Measurements from ENCODE around the gene SLC35G3.

SLC35G3 gene

DNA sequence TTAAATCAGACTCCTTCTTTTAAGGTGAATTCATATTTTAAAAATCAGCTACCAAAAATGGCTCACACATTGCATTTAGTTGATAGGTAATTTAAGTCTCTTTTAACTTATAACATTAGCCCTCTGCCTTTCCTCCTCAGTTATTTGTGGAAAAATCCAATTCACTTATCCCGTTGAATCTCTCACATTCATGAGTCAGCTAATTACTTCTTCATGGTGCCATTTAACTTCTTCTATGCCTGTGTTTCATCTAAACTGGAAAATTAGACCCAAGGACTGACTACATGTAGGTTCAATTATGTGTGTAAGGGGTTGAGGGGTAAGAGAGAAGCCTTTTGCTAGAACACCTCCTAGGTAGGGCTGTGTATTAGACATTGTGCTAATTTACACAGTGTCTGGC is 30.2 kb upstream of the SLC35G3 start (continued):
- TF ChIP-seq, protein P1, sequence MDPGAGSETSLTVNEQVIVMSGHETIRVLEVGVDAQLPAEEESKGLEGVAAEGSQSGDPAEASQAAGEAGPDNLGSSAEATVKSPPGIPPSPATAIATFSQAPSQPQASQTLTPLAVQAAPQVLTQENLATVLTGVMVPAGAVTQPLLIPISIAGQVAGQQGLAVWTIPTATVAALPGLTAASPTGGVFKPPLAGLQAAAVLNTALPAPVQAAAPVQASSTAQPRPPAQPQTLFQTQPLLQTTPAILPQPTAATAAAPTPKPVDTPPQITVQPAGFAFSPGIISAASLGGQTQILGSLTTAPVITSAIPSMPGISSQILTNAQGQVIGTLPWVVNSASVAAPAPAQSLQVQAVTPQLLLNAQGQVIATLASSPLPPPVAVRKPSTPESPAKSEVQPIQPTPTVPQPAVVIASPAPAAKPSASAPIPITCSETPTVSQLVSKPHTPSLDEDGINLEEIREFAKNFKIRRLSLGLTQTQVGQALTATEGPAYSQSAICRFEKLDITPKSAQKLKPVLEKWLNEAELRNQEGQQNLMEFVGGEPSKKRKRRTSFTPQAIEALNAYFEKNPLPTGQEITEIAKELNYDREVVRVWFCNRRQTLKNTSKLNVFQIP (CRISPR knock-in tag; IDR thresholded peaks at IDR 0.05; ENCODE audit: borderline replicate concordance, low read depth): no peak

DNA sequence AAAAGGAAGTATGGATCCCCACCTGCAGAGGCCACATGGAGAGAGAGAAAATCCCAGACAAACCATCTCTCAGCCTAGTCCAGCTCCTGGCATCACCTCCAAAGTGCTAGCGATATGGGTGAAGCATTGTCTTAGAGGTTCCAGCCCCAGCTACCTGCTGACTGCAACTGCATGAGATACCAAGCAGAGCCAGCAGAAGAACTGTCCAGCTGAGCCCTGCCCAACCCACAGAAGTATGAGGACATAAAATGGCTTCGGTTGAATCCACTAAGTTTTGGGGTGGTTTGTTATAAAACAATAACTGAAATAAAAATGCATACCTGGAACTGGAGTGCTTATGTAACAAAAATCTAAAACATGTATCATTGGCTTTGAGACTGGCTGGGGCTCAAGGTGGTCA is 28.3 kb upstream of the SLC35G3 start:
- TF ChIP-seq, protein P2, sequence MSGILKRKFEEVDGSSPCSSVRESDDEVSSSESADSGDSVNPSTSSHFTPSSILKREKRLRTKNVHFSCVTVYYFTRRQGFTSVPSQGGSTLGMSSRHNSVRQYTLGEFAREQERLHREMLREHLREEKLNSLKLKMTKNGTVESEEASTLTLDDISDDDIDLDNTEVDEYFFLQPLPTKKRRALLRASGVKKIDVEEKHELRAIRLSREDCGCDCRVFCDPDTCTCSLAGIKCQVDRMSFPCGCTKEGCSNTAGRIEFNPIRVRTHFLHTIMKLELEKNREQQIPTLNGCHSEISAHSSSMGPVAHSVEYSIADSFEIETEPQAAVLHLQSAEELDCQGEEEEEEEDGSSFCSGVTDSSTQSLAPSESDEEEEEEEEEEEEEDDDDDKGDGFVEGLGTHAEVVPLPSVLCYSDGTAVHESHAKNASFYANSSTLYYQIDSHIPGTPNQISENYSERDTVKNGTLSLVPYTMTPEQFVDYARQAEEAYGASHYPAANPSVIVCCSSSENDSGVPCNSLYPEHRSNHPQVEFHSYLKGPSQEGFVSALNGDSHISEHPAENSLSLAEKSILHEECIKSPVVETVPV (CRISPR knock-in tag; IDR thresholded peaks at IDR 0.05): no peak
- no peak for TF ChIP-seq TCF4 (CRISPR knock-in tag; IDR thresholded peaks at IDR 0.05; ENCODE audit: borderline replicate concordance)
- no peak for TF ChIP-seq RARB (CRISPR knock-in tag; IDR thresholded peaks at IDR 0.05)
- no peak for TF ChIP-seq BACH2 (CRISPR knock-in tag; IDR thresholded peaks at IDR 0.05; ENCODE audit: borderline replicate concordance)
- no peak for TF ChIP-seq GLIS3 (CRISPR knock-in tag; IDR thresholded peaks at IDR 0.05)
- TF ChIP-seq ESRRG (CRISPR knock-in tag; IDR thresholded peaks at IDR 0.05): no peak
- TF ChIP-seq CSDC2 (CRISPR knock-in tag; IDR thresholded peaks at IDR 0.05): no peak
- no peak for TF ChIP-seq ARNTL (CRISPR knock-in tag; IDR thresholded peaks at IDR 0.05; ENCODE audit: borderline replicate concordance, low read depth)
- no peak for TF ChIP-seq ZFP3 (CRISPR knock-in tag; IDR thresholded peaks at IDR 0.05)
- TF ChIP-seq PPARA (CRISPR knock-in tag; IDR thresholded peaks at IDR 0.05; ENCODE audit: borderline replicate concordance): no peak
- ATAC-seq: no peak

DNA sequence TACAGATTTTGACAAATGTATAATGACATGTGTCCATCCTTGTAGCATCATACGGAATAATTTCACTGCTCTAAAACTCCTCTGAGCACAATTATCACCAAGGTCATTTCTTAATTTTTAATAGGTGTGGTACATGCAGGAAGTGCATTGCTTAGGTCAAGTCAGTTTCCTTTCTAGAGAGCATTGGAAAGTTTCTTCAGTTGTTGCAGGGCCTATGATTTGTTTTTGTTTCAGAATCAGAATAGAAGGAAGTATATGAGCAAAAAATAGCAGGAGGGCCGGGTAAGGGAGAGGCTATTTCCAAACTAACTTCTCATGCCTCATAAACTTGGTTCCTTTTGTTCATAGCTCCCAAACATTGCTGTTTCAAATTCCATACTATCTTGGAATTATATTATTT is 24.7 kb upstream of the SLC35G3 start:
- no peak for TF ChIP-seq TCF4 (CRISPR knock-in tag; IDR thresholded peaks at IDR 0.05; ENCODE audit: borderline replicate concordance)
- TF ChIP-seq ZNF8 (CRISPR knock-in tag; IDR thresholded peaks at IDR 0.05): no peak
- TF ChIP-seq ZNF70 (CRISPR knock-in tag; IDR thresholded peaks at IDR 0.05): no peak
- TF ChIP-seq RARB (CRISPR knock-in tag; IDR thresholded peaks at IDR 0.05): no peak
- no peak for TF ChIP-seq TOX (CRISPR knock-in tag; IDR thresholded peaks at IDR 0.05; ENCODE audit: borderline replicate concordance)
- TF ChIP-seq, protein P3, sequence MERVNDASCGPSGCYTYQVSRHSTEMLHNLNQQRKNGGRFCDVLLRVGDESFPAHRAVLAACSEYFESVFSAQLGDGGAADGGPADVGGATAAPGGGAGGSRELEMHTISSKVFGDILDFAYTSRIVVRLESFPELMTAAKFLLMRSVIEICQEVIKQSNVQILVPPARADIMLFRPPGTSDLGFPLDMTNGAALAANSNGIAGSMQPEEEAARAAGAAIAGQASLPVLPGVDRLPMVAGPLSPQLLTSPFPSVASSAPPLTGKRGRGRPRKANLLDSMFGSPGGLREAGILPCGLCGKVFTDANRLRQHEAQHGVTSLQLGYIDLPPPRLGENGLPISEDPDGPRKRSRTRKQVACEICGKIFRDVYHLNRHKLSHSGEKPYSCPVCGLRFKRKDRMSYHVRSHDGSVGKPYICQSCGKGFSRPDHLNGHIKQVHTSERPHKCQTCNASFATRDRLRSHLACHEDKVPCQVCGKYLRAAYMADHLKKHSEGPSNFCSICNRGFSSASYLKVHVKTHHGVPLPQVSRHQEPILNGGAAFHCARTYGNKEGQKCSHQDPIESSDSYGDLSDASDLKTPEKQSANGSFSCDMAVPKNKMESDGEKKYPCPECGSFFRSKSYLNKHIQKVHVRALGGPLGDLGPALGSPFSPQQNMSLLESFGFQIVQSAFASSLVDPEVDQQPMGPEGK (CRISPR knock-in tag; IDR thresholded peaks at IDR 0.05; ENCODE audit: borderline replicate concordance): no peak
- no peak for TF ChIP-seq ARNTL (CRISPR knock-in tag; IDR thresholded peaks at IDR 0.05; ENCODE audit: borderline replicate concordance, low read depth)
- no peak for TF ChIP-seq ISL1 (CRISPR knock-in tag; IDR thresholded peaks at IDR 0.05)
- TF ChIP-seq, protein P4, sequence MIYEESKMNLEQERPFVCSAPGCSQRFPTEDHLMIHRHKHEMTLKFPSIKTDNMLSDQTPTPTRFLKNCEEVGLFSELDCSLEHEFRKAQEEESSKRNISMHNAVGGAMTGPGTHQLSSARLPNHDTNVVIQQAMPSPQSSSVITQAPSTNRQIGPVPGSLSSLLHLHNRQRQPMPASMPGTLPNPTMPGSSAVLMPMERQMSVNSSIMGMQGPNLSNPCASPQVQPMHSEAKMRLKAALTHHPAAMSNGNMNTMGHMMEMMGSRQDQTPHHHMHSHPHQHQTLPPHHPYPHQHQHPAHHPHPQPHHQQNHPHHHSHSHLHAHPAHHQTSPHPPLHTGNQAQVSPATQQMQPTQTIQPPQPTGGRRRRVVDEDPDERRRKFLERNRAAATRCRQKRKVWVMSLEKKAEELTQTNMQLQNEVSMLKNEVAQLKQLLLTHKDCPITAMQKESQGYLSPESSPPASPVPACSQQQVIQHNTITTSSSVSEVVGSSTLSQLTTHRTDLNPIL (CRISPR knock-in tag; IDR thresholded peaks at IDR 0.05; ENCODE audit: low read depth): no peak
- TF ChIP-seq ZFP30 (CRISPR knock-in tag; IDR thresholded peaks at IDR 0.05): no peak
- no peak for ATAC-seq

DNA sequence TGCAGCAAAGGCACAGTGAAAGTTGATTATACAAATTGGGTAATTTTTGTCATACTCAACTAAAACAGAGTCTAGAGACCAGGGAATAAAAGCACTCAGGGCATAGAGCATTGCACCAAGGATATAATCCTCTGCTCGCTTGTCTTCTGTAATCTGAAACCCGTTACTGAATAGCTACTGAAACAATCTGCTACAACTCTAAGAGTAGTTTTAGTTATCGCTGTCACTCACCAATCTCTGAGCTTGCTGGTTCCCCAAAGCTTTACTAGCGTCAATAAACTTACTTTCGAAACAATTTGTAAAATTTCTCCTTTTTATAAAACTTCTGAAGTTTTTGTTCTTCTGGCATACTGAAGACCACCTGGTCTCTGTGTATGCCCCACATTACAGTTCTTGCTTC is 22.9 kb upstream of the SLC35G3 start:
- TF ChIP-seq RARB (CRISPR knock-in tag; IDR thresholded peaks at IDR 0.05): no peak
- no peak for ATAC-seq

DNA sequence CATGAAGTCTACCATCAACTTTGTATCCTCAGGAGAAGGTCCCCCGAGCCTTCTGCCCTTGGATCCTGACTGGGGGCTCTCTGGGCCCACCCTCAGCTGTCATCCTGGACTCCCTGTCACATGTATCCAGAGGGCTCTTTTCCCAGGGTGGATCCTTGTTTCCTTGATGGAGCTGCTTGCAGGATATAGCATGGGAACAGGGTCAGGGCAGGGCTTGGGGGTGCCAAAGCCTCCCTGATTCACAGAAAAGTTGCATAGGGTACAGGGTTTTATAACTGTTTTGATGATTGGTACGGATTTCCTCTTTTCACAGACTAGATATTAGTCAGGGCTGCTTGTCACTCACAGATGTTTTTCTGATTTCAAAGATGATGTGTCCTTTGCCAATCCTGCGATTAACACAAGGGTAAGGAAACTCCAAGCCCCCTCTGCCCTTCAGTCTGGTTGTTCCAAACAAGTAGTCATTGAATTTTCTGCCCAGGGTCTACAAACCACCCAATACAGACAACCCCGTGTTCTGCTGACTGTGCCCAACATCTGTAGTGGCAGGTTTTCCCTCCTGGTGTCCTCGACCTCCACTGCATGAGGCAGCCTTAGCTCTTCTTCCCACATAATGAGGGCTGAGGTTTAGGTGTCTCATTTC is 20.6 kb upstream of the SLC35G3 start:
- no peak for ATAC-seq
- TF ChIP-seq, protein P5, sequence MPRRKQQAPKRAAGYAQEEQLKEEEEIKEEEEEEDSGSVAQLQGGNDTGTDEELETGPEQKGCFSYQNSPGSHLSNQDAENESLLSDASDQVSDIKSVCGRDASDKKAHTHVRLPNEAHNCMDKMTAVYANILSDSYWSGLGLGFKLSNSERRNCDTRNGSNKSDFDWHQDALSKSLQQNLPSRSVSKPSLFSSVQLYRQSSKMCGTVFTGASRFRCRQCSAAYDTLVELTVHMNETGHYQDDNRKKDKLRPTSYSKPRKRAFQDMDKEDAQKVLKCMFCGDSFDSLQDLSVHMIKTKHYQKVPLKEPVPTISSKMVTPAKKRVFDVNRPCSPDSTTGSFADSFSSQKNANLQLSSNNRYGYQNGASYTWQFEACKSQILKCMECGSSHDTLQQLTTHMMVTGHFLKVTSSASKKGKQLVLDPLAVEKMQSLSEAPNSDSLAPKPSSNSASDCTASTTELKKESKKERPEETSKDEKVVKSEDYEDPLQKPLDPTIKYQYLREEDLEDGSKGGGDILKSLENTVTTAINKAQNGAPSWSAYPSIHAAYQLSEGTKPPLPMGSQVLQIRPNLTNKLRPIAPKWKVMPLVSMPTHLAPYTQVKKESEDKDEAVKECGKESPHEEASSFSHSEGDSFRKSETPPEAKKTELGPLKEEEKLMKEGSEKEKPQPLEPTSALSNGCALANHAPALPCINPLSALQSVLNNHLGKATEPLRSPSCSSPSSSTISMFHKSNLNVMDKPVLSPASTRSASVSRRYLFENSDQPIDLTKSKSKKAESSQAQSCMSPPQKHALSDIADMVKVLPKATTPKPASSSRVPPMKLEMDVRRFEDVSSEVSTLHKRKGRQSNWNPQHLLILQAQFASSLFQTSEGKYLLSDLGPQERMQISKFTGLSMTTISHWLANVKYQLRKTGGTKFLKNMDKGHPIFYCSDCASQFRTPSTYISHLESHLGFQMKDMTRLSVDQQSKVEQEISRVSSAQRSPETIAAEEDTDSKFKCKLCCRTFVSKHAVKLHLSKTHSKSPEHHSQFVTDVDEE (CRISPR knock-in tag; IDR thresholded peaks at IDR 0.05): no peak
- TF ChIP-seq ZNF565 (CRISPR knock-in tag; conservative IDR thresholded peaks at IDR 0.05; ENCODE audit: low read depth) (no peak), CSDC2 (CRISPR knock-in tag; IDR thresholded peaks at IDR 0.05) (no peak), ZNF8 (CRISPR knock-in tag; IDR thresholded peaks at IDR 0.05) (no peak), RARB (CRISPR knock-in tag; IDR thresholded peaks at IDR 0.05) (no peak), TCF4 (CRISPR knock-in tag; IDR thresholded peaks at IDR 0.05; ENCODE audit: borderline replicate concordance) (no peak), SNAI2 (CRISPR knock-in tag; IDR thresholded peaks at IDR 0.05) (no peak)
- TF ChIP-seq, protein P1 (CRISPR knock-in tag; IDR thresholded peaks at IDR 0.05; ENCODE audit: borderline replicate concordance, low read depth): no peak
